ENCODE measurements around the gene SERPINF2.
"Not testable (repeated sequence)": the region's sequence is repeated elsewhere in the genome, so short reads cannot be mapped to it uniquely, and the experiment has no call there.

GRCh38 chr17:1741899-1742298, 772 bp upstream of the SERPINF2 start:
- TF ChIP-seq, protein P1, sequence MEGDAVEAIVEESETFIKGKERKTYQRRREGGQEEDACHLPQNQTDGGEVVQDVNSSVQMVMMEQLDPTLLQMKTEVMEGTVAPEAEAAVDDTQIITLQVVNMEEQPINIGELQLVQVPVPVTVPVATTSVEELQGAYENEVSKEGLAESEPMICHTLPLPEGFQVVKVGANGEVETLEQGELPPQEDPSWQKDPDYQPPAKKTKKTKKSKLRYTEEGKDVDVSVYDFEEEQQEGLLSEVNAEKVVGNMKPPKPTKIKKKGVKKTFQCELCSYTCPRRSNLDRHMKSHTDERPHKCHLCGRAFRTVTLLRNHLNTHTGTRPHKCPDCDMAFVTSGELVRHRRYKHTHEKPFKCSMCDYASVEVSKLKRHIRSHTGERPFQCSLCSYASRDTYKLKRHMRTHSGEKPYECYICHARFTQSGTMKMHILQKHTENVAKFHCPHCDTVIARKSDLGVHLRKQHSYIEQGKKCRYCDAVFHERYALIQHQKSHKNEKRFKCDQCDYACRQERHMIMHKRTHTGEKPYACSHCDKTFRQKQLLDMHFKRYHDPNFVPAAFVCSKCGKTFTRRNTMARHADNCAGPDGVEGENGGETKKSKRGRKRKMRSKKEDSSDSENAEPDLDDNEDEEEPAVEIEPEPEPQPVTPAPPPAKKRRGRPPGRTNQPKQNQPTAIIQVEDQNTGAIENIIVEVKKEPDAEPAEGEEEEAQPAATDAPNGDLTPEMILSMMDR (IDR thresholded peaks at IDR 0.05; ENCODE audit: insufficient read depth, low read length, poor library complexity, severe bottlenecking) = not testable (repeated sequence)
- not testable (repeated sequence) for TF ChIP-seq EZH2phosphoT487 (conservative IDR thresholded peaks at IDR 0.05; ENCODE audit: low read length)

Data from SU-DHL-6 (cell line).